GM11168 (cell line): ENCODE data around the gene ZNF385B.

Experiments
- in situ Hi-C: fragments of 300-500 bp; cut with MboI; formaldehyde crosslinking; loops from one replicate; pipeline ENCODE4 v1.12.0; 2022; ENCODE audit warnings: low sequenced_read_pairs; ENCODE audit not compliant: unreplicated experiment

ZNF385B gene

DNA sequence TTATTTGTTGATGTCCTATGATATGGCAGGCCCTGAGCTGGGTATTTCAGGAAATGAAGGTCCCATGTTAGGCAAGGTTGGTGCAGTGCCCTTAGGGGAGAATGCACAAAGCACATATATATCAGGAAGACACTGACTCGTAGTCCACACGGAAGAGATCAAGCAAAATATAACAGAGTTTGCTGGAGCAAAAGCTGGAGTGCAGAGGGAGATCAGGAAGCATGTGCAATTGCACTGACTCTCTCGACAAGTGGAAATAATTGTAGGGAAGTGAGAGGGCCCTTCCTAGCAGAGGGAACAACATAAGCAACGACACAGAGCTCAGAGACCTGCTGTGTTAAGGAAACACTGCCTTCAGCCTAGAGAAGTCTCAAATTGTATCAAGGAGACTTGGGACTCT, 4.2 kb downstream of the ZNF385B start:
- in situ Hi-C loops: no loop called here

DNA sequence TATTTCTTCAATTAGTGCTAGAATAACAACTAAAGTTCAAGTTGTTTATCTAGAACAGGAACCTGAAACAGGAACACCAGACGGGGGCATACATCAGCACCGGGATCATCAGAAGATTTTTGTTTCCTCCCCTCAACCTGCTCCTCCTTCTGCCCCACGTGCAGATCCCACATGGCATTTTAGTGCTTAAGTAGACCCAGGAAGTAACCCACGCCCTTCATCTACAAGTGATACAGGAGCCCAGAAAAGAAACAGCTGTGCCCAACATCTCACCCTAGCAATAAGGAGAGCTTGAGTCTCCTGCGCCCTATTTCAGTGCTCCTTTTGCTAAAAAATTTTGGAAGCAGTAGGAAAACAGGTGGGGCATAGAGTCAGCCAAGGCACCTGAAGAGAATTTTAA, 5.2 kb downstream of the ZNF385B start:
- in situ Hi-C loops: no loop called here

DNA sequence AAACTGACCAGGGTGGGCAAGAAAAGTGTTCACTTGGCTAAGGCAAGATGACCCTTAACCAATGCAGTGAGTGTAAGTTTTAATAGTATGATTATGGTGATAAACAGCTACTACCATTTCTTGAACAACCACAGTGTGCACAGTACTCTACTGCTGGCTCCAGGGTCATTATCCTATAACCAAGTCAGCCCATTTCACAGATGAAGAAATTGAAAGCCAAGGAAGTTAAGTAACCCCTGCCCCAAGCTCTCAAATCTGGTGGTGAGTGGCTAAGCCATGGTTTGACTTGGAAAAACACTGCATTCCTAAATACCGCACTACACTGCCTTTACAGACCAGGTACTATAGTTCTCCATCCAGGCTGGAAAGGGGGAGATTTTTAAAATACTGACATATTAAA, 5.7 kb downstream of the ZNF385B start:
- in situ Hi-C loops: no loop called here

GRCh38 chr2:179854891-179855290, 6.5 kb downstream of the ZNF385B start:
- in situ Hi-C loops: no loop called here

GRCh38 chr2:179853108-179853507, 8.3 kb downstream of the ZNF385B start:
- in situ Hi-C loops: no loop called here

DNA sequence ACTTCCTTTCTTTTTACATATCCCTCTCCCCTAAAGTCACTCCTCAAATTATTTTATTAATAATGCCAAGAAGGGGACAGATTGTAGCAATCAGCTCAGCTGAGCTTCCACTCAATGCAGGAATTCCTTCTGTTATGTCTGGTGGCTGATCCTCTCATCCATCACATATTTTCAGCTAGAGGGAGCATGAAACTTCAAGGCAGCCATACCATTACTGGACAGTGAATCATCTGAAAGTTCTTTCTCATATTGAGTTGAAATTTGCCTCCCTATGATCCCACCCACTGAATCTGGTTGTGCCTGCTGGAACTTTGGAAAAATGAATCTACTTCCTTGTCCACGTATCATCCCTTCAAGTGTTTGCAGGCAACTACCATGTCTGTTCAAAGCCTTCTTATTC, 11.2 kb downstream of the ZNF385B start:
- in situ Hi-C loops: no loop called here

DNA sequence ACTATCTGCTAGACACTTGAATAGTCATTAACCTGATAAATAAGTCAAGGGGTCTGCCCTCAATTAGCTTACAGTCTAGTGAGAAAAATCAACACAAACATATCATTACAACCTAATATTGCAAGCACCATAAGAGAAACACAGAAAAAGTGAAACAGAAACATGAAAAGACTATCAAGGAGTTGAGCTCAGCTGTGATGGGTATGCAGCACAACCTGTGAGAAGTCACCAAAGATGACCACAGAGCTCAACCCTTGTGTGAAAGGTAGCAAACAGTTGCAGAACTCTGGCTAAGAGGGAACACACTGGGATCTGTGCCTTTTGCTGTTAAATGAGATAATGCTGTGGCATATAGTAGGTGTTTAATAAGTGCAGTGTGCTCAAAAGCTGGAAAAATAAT, 11.7 kb downstream of the ZNF385B start:
- in situ Hi-C loops: no loop called here

- in situ Hi-C loops: no loop called here
Measured at GRCh38 chr2:179843541-179843940, 17.9 kb downstream of the ZNF385B start.

- in situ Hi-C loops: no loop called here
Measured at GRCh38 chr2:179842498-179843153, 18.8 kb downstream of the ZNF385B start.

GRCh38 chr2:179840840-179841239, 20.6 kb downstream of the ZNF385B start:
- in situ Hi-C loops: no loop called here

GRCh38 chr2:179837408-179837807, 24.0 kb downstream of the ZNF385B start:
- in situ Hi-C loops: no loop called here

DNA sequence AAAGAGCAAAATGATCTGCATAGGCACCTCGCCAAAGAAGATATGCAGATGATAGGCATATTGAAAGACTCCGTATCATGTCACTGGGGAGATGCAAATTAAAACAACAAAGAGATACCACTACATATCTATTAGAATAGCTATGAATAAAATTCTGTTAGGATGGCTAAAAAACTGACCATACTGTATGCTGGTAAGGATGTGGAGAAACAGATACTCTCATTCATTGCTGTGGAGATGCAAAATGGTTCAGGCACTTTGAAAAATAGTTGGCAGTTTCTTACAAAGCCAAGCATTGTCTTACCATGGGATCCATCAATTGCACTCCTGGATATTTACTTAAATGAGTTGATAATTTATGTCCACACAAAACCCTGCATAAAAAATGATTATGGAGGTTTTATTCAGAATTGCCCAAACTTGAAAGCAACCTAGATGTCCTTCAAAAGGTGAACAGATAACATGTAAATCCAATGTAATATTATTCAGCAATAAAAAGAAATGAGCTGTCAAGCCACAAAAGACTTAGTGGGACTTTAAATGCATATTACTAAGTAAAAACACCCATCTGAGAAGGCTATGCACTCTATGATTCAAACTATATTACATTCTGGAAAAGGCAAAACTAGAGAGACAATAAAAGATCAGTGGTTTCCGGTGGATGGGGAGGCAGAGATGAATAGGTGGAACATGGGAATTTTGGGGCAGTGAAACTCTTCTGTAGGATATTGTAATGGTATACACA, 31.2 kb downstream of the ZNF385B start:
- in situ Hi-C loops: no loop called here

DNA sequence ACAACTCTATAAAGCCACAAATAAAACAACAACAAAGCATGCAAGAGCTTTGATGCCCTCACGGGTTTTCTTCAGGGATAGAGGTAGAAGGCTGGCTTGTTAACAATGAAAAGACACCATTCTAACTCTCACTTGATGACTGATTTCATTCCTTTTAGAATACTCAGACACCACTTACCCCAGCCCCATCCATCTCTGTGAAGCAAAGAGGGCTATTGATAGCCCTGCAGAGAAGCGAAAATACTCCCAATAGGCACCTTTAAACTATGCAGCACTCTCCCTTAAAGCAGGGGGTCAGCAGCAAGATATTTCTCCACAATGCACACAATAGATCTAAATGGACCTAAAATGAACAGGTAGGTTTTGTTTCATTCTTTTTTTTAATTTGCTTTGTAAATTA, 35.1 kb downstream of the ZNF385B start:
- in situ Hi-C loops: no loop called here

DNA sequence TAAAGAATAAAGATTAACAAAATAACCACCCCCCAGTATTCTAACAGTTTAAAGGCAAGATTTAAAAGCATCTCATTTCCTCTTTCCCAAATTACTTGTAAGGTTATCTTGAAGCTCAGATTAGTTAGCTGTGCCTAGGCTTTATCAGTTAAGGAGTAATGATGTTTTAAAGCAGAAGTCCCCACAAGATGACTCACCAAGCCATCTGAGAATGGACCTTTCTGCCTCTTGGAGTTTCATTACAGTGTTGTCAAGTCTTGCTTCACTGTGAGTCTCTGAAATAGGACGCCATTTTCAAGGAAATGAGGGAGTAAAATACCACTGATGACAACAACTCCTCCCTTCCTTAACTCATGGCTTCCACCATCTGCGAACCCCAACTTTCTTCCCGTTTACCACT, 35.9 kb downstream of the ZNF385B start:
- in situ Hi-C loops: no loop called here

DNA sequence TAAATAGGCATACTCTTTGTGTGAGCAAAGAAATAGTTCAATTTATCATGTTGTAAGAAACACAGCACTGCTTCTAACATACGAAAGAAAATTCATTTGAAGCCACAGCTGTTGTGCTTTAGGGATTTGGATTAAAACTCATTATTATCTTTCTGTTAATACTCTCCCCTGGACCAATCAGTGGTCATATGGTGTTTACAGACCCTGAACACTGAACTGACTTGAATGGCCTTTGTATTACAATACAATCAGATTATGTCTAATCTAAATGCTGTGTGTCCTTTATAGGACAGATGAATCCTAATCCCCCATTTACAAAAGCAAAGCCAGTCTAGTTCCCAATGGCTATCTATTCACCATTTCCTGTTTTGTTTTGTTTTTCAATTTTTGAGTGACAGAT, 36.5 kb downstream of the ZNF385B start:
- in situ Hi-C loops: no loop called here

DNA sequence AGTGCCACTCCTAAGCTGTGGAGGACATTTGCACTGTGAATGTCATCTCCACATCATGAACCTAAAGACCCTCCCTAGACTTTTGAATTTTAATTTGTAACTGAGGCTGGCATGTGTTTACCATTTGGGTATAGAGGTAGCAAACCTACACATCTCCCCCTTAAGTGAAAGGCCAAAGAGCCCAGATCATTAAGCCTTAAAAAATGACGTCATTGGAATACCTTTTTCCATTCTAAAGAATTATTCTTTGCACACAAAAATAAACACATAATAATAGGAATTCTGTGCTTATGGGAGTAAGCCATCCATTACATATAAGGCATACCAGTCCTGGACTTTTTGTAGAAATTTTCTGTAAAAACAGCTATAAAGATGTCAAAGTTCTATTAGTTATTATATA, 38.9 kb downstream of the ZNF385B start:
- in situ Hi-C loops: no loop called here

- in situ Hi-C loops: no loop called here
Measured at GRCh38 chr2:179818546-179818945, 42.9 kb downstream of the ZNF385B start.

DNA sequence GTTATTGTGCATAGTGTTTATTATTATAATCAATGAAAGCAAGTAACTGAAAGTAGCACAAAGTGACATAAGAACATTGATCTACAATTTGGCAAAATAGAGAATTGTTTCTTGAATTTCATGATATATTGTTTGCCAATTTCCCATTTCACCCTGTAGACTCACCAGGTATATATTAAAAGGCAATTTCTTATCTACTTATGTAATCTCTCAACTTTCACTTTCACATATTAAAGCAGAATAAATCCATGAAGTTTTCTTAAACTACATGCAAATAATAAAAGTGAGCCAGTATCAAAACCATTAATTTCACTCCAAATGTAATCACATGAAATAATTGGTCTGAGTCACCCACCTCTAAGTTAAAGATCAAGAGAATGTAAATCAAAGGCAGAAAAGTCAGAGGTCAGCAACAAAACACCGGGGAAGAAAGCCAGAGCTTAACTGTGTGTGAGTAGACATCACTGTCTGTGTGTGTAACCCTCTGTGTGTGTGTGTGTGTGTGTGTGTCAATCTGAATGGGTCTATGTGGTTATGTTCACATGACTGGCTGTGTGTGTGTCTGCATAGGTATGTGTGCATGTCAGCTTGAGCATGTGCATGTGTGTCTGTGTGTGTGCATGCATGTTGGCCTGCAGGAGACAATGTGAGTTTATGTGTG, 44.1 kb downstream of the ZNF385B start:
- in situ Hi-C loops: no loop called here

DNA sequence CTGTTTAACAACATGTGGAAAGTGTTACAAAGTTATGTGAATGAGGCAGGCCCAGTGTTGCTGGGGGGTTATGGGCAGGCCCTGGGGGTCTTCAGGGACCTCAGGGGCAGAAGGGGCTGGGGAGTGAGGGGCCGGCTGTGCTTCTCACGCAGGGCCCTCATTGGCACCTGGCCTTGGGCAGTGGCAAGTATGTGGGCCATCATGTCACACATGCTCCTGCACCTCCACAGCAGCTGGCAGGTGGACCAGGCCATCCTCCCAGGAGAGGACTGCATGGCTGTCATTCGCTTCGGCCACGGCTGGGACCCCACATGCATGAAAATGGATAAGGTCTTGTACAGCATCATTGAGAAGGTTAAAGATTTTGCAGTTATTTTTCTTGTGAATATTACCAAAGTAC, 47.4 kb downstream of the ZNF385B start:
- in situ Hi-C loops: no loop called here

DNA sequence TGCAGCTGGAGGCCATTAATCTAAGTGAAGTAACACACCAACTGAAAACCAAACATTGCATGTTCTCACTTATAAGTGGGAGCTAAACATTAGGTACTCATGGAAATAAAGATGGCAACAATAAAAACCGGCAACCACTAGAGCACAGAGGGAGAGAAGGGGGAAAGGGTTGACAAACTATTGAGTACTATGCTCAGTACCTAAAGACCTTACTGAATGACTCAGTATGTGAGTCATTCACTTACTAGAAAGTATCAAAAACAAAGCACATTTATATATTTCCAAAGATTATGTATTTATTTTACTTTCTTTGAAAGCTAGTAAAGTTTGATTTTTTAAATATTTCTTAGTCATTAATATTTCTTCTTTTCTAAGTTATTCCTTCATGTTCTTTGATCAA, 48.9 kb downstream of the ZNF385B start:
- in situ Hi-C loops: no loop called here

- in situ Hi-C loops: no loop called here
Measured at GRCh38 chr2:179811042-179811441, 50.4 kb downstream of the ZNF385B start.

GRCh38 chr2:179809606-179810005, 51.8 kb downstream of the ZNF385B start:
- in situ Hi-C loops: no loop called here
